Activated T-cell treated with anti-CD3 and anti-CD28 coated beads for 1 hour (primary cell): Measurements from ENCODE around the gene CRMP1.

ENCODE experiments used
- DNase-seq: peaks from one replicate; pipeline ENCODE4 v3.0.0-alpha.2; 2020; ENCODE audit warnings: low read depth

Gene CRMP1

GRCh38 chr4:5893004-5893580 lies at the start of gene CRMP1:
CRMP1 (minus strand) TSS chr4:5893086; CDS start chr4:5892969, 117 bp downstream.
- no peak for DNase-seq

- no peak for DNase-seq
Measured at GRCh38 chr4:5941601-5942000, 48.7 kb upstream of the CRMP1 start.

- no peak for DNase-seq
Measured at GRCh38 chr4:5940470-5941203, 47.8 kb upstream of the CRMP1 start.

- DNase-seq, result no peak
Measured at GRCh38 chr4:5933996-5934831, 41.3 kb upstream of the CRMP1 start.

GRCh38 chr4:5933116-5933515 lies 40.2 kb upstream of the CRMP1 start:
- DNase-seq, result no peak

GRCh38 chr4:5932035-5932568 lies 39.2 kb upstream of the CRMP1 start:
- DNase-seq, result no peak

- no peak for DNase-seq
Measured at GRCh38 chr4:5931526-5931925, 38.6 kb upstream of the CRMP1 start.

GRCh38 chr4:5930876-5931275 lies 38.0 kb upstream of the CRMP1 start:
- DNase-seq, result no peak

GRCh38 chr4:5930456-5930855 lies 37.6 kb upstream of the CRMP1 start:
- DNase-seq, result no peak

GRCh38 chr4:5928844-5929420 lies 36.0 kb upstream of the CRMP1 start:
- no peak for DNase-seq

- DNase-seq, result no peak
Measured at GRCh38 chr4:5928274-5928673, 35.4 kb upstream of the CRMP1 start.

GRCh38 chr4:5927747-5928146 lies 34.9 kb upstream of the CRMP1 start:
- no peak for DNase-seq

GRCh38 chr4:5927116-5927515 lies 34.2 kb upstream of the CRMP1 start:
- DNase-seq, result no peak

- DNase-seq, result no peak
Measured at GRCh38 chr4:5926598-5926997, 33.7 kb upstream of the CRMP1 start.

- DNase-seq, result no peak
Measured at GRCh38 chr4:5925419-5926200, 32.7 kb upstream of the CRMP1 start.

GRCh38 chr4:5924461-5925125 lies 31.7 kb upstream of the CRMP1 start:
- no peak for DNase-seq

GRCh38 chr4:5923376-5923775 lies 30.5 kb upstream of the CRMP1 start:
- no peak for DNase-seq

GRCh38 chr4:5922556-5922955 lies 29.7 kb upstream of the CRMP1 start:
- DNase-seq, result no peak

GRCh38 chr4:5921981-5922380 lies 29.1 kb upstream of the CRMP1 start:
- no peak for DNase-seq

- no peak for DNase-seq
Measured at GRCh38 chr4:5921101-5921980, 28.5 kb upstream of the CRMP1 start.
